Measurements from ENCODE around the gene ANKRD20A1.
"Not testable (repeated sequence)": the region's sequence is repeated elsewhere in the genome, so short reads cannot be mapped to it uniquely, and the experiment has no call there.

DNA sequence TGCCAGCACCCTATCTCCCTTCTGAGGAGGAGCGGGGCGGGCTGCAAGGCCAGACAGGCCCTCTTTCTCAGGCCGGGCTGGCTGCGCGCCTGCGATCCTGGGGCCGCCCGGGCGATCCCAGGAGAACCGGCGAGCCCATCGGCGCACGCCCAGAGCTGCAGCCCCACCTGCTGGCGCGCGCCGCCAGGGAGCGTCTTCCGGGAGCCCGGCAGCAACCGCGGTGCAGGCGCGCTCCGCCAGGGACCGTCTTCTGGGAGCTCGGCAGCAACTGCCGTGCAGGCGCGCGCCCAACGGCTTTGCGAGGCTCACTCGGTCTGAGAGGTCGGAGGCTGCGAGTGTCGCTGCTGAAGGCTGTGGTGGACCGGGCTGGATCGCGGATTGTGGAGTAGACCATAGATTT is at the start of gene ANKRD20A1:
- not testable (repeated sequence) for TF ChIP-seq NR2C2 (CRISPR knock-in tag; IDR thresholded peaks at IDR 0.05)
- TF ChIP-seq, protein P1, sequence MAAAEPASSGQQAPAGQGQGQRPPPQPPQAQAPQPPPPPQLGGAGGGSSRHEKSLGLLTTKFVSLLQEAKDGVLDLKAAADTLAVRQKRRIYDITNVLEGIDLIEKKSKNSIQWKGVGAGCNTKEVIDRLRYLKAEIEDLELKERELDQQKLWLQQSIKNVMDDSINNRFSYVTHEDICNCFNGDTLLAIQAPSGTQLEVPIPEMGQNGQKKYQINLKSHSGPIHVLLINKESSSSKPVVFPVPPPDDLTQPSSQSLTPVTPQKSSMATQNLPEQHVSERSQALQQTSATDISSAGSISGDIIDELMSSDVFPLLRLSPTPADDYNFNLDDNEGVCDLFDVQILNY (CRISPR knock-in tag; IDR thresholded peaks at IDR 0.05), result not testable (repeated sequence)
- TF ChIP-seq, protein P2, sequence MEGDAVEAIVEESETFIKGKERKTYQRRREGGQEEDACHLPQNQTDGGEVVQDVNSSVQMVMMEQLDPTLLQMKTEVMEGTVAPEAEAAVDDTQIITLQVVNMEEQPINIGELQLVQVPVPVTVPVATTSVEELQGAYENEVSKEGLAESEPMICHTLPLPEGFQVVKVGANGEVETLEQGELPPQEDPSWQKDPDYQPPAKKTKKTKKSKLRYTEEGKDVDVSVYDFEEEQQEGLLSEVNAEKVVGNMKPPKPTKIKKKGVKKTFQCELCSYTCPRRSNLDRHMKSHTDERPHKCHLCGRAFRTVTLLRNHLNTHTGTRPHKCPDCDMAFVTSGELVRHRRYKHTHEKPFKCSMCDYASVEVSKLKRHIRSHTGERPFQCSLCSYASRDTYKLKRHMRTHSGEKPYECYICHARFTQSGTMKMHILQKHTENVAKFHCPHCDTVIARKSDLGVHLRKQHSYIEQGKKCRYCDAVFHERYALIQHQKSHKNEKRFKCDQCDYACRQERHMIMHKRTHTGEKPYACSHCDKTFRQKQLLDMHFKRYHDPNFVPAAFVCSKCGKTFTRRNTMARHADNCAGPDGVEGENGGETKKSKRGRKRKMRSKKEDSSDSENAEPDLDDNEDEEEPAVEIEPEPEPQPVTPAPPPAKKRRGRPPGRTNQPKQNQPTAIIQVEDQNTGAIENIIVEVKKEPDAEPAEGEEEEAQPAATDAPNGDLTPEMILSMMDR (IDR thresholded peaks at IDR 0.05), result not testable (repeated sequence)
- TF ChIP-seq, protein P3, sequence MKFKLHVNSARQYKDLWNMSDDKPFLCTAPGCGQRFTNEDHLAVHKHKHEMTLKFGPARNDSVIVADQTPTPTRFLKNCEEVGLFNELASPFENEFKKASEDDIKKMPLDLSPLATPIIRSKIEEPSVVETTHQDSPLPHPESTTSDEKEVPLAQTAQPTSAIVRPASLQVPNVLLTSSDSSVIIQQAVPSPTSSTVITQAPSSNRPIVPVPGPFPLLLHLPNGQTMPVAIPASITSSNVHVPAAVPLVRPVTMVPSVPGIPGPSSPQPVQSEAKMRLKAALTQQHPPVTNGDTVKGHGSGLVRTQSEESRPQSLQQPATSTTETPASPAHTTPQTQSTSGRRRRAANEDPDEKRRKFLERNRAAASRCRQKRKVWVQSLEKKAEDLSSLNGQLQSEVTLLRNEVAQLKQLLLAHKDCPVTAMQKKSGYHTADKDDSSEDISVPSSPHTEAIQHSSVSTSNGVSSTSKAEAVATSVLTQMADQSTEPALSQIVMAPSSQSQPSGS (CRISPR knock-in tag; IDR thresholded peaks at IDR 0.05; ENCODE audit: borderline replicate concordance, low read depth), result not testable (repeated sequence)
